Spleen (tissue), 7 donors: ENCODE data around the gene BIN1.

Source experiments
- POLR2A ChIP-seq, 3 donors: fragments of 450-650 bp; IDR thresholded peaks; one replicate each; pipeline ENCODE4 v1.5.1; 2017; ENCODE audit warnings: antibody characterized with exemption in 3 of 3, mild to moderate bottlenecking in 1 of 3
- TF ChIP-seq, protein P1 (sequence below), 11 experiments: fragments of 200-600 bp in 7 of 11; fragments of 450-650 bp in 4 of 11; sonication (generic) in 4 of 11; IDR thresholded peaks in 8 of 11; conservative IDR thresholded peaks in 3 of 11; 1 replicate in 7 of 11; 2 replicates in 4 of 11; pipeline versions ENCODE4 v1.4.0 to v1.8.0; 2016 to 2021; ENCODE audit warnings: antibody characterized with exemption in 11 of 11, inconsistent platforms in 4 of 11, mild to moderate bottlenecking in 1 of 11
- donor health status: DM: no; HTN: no; CAD: no; lungs with moderate emphysema.
- donor health status: DM: no; HTN: no; CAD: no.
- donor health status: DM: no; HTN: no; CAD: no.

DNA sequence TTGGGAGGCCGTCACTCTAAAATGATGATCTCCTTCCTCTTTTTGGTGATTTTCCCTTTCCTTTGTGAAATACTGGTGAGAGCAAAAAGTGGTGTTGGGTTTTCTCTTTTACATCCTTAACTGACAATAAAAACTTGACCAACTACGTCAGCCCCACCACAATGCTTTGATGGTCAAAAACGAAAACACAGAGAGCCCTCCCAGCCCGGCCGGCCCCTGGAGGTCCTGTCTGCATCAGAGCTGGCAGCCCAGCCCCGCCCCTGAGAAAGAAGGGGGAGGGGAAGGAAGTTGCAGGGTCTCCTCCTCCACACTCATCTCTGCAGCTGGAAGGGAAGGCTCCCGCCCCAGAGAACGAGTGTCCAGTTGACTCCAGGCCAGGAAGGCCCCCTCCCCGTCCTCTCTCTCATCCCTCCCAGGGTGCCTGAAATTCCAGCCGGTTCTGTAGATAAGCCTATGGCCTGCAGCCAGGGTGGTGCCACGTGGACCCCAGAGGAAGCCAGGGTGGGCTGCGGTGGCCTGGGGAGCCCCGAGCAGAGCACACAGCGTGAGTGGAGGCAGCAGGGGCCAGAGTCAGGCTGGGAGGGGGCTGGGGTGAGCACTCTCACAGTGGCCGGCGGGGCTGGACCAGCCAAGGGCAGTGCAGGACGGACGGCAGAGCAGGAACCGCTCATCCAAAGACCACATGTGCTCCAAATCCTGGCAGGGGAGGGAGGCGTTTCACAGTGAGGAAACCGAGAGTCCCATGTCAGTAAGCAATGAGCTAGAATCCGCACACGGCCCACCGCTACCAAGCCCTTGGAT, 19.8 kb downstream of the BIN1 start:
- TF ChIP-seq POLR2A (IDR thresholded peaks at IDR 0.05) = no peak
- TF ChIP-seq, protein P1, sequence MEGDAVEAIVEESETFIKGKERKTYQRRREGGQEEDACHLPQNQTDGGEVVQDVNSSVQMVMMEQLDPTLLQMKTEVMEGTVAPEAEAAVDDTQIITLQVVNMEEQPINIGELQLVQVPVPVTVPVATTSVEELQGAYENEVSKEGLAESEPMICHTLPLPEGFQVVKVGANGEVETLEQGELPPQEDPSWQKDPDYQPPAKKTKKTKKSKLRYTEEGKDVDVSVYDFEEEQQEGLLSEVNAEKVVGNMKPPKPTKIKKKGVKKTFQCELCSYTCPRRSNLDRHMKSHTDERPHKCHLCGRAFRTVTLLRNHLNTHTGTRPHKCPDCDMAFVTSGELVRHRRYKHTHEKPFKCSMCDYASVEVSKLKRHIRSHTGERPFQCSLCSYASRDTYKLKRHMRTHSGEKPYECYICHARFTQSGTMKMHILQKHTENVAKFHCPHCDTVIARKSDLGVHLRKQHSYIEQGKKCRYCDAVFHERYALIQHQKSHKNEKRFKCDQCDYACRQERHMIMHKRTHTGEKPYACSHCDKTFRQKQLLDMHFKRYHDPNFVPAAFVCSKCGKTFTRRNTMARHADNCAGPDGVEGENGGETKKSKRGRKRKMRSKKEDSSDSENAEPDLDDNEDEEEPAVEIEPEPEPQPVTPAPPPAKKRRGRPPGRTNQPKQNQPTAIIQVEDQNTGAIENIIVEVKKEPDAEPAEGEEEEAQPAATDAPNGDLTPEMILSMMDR (IDR thresholded peaks at IDR 0.05 in 8 of 11, conservative IDR thresholded peaks at IDR 0.05 in 3 of 11) = no peak
